ENCODE results near the gene SPATA16. TPM values are rescaled to one million over a fixed set of nuclear protein-coding genes. Genes with fewer than 3 reads are reported as not detected.

SPATA16 gene
- total and polyA plus RNA-seq, 7 donors, result not detected

DNA sequence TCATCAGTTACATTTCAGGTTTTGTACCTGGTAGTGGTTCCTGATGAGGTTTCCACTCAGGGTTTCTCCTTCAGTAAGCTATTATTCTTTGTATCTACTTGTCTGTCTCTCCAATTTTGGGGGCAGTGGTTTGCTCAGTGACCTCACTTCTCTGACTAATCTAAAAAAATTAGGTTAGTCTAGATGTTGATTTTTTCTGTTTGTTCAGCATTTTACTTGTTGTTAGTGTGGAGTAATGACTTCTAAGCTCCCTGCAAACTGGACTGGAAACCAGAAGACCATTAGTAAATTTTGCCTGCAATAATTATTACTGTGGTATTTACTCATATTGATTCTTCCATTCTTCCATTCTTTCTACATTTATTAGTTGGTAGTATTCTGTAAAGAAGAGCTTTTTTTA is 139.4 kb downstream of the SPATA16 start:
- intact Hi-C loops (cut with DNase I), result no loop called here
- H3K36me3 ChIP-seq (ENCODE audit: insufficient read depth in 1 of 2, low read depth in 1 of 2), result no peaks in the 10 kb centered on the region
- no peaks in the 10 kb centered on the region for H3K27me3 ChIP-seq (ENCODE audit: insufficient read depth in 3 of 3, low read length in 2 of 3)
- DNase-seq, result no peak
- H3K4me1 ChIP-seq, result no peaks in the 10 kb centered on the region
- no peak overlapping the region for H3K4me3 ChIP-seq
- no peaks in the 10 kb centered on the region for H3K9me3 ChIP-seq
- TF ChIP-seq, protein P1, sequence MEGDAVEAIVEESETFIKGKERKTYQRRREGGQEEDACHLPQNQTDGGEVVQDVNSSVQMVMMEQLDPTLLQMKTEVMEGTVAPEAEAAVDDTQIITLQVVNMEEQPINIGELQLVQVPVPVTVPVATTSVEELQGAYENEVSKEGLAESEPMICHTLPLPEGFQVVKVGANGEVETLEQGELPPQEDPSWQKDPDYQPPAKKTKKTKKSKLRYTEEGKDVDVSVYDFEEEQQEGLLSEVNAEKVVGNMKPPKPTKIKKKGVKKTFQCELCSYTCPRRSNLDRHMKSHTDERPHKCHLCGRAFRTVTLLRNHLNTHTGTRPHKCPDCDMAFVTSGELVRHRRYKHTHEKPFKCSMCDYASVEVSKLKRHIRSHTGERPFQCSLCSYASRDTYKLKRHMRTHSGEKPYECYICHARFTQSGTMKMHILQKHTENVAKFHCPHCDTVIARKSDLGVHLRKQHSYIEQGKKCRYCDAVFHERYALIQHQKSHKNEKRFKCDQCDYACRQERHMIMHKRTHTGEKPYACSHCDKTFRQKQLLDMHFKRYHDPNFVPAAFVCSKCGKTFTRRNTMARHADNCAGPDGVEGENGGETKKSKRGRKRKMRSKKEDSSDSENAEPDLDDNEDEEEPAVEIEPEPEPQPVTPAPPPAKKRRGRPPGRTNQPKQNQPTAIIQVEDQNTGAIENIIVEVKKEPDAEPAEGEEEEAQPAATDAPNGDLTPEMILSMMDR (IDR thresholded peaks at IDR 0.05), result no peak
- ATAC-seq, result no peak
- H3K27ac ChIP-seq, result no peak overlapping the region

DNA sequence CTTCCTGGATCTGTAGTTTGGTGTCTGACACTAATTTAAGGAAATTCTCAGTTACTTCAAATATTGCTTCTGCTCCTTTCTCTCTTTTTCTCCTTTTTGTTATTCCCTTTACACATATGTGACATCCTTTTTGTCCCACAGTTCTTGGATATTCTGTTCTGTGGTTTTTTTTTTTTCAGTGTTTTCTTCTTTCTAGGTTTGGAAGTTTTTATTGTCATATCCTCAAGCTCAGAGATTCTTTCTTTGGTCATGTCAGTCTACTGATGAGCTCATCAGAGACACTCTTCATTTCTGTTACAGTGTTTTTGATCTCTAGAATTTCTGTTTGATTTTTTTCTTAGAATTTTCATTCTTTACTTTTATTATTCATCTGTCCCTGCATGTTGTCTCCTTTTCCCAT is 140.5 kb downstream of the SPATA16 start:
- DNase-seq (no peak), ATAC-seq (no peak)
- intact Hi-C loops (cut with DNase I), result no loop called here
- Histone ChIP-seq H3K9me3 (no peaks in the 10 kb centered on the region), H3K4me1 (no peaks in the 10 kb centered on the region), H3K27ac (no peak overlapping the region), H3K27me3 (ENCODE audit: insufficient read depth in 3 of 3, low read length in 2 of 3) (no peaks in the 10 kb centered on the region), H3K36me3 (ENCODE audit: insufficient read depth in 1 of 2, low read depth in 1 of 2) (no peaks in the 10 kb centered on the region), H3K4me3 (no peak overlapping the region)
- TF ChIP-seq, protein P1 (IDR thresholded peaks at IDR 0.05), result no peak

DNA sequence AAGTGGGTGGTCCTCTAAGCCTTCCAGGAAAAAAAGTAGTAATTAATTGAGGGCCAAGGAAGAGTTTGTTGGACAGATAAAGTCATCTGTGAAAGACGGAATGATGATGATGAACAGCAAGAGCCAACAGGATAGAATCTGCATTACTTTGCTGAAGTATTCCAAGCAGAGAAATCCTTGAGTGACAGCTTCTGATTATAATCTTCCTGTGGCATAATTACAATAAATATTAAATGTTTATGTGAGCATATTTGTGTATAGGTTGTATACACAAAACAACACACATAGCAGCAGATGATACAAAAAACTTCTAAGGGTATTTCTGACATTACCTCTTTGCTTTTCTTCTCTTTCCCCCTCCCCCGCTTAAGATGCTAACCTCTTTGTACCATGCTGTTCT is 147.6 kb downstream of the SPATA16 start:
- no peaks in the 10 kb centered on the region for H3K27me3 ChIP-seq (ENCODE audit: insufficient read depth in 3 of 3, low read length in 2 of 3)
- DNase-seq (no peak), ATAC-seq (no peak)
- H3K9me3 ChIP-seq, result no peaks in the 10 kb centered on the region
- TF ChIP-seq, protein P1 (IDR thresholded peaks at IDR 0.05), result no peak
- H3K36me3 ChIP-seq (ENCODE audit: insufficient read depth in 1 of 2, low read depth in 1 of 2), result no peaks in the 10 kb centered on the region
- no peak overlapping the region for H3K27ac ChIP-seq
- H3K4me3 ChIP-seq, result no peak overlapping the region
- 83 to 88% (median 85%) methylated on average over 2 of the region's 2 CpGs for WGBS, 3 donors
- intact Hi-C loops (cut with DNase I), result no loop called here
- H3K4me1 ChIP-seq, result no peaks in the 10 kb centered on the region

DNA sequence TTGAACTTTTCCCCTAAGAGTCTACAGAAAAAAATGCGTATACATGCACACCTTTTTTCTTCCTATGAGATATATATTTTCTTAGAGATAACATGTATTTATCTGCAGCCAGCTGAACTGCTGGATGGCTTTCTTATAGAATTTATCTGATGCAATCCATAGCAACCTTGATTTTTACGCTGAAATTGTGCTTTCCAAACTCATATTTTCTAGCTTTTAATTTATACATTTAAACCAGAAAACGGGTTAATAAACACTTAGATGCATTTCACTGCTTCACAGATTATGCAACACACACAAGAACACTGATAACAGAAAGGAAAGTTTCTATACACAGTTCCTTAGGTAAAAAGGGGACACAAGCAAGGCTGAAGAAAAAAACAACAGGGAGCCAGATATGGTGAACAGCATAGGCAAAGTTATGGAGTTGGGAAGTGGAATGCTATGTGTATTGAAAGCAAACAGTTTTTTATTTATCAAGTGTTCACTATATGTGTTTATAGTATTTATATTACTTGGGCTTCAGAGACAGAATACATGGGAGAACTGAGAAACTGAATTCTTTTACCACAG is 149.5 kb downstream of the SPATA16 start:
- 80 to 85% (median 81%) methylated on average over 3 of the region's 3 CpGs for WGBS, 3 donors
- no peaks in the 10 kb centered on the region for H3K27me3 ChIP-seq (ENCODE audit: insufficient read depth in 3 of 3, low read length in 2 of 3)
- TF ChIP-seq, protein P1 (IDR thresholded peaks at IDR 0.05), result no peak

DNA sequence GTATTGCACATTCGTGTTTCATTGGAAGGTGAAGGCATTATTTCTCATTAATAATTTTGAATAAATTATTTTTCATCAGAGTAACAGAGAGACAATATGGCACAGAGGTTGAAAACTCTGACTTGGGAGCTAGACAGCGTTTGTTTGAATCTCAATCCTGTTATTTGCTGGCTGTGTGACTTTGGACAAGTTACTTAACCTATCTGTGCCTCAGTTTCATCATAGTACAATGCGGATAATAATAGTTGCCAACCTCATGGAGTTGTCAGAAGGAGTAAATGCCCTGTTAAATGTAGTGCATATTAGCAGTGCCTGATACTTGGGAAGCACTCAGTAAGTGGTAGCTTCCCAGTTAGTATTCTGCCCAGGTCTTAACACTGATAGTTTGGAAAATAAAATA is 151.7 kb downstream of the SPATA16 start:
- ATAC-seq (no peak), DNase-seq (no peak)
- WGBS, 3 donors, result 89 to 91% (median 90%) methylated on average over 3 of the region's 3 CpGs
- H3K27ac ChIP-seq, result no peak overlapping the region
- H3K36me3 ChIP-seq (ENCODE audit: insufficient read depth in 1 of 2, low read depth in 1 of 2), result no peaks in the 10 kb centered on the region
- intact Hi-C loops (cut with DNase I), result no loop called here
- no peaks in the 10 kb centered on the region for H3K9me3 ChIP-seq
- TF ChIP-seq, protein P1 (IDR thresholded peaks at IDR 0.05), result no peak
- H3K4me1 ChIP-seq, result no peaks in the 10 kb centered on the region
- no peaks in the 10 kb centered on the region for H3K27me3 ChIP-seq (ENCODE audit: insufficient read depth in 3 of 3, low read length in 2 of 3)
- no peak overlapping the region for H3K4me3 ChIP-seq

More for the DNA sequence above, 149.5 kb downstream of the SPATA16 start:
- DNase-seq (no peak), ATAC-seq (no peak)
- Histone ChIP-seq H3K36me3 (ENCODE audit: insufficient read depth in 1 of 2, low read depth in 1 of 2) (no peaks in the 10 kb centered on the region), H3K27ac (no peak overlapping the region), H3K4me1 (no peaks in the 10 kb centered on the region), H3K4me3 (no peak overlapping the region), H3K9me3 (no peaks in the 10 kb centered on the region)
- intact Hi-C loops (cut with DNase I), result no loop called here
